ENCODE data around the gene AOC3. TPM values are rescaled to one million over a fixed set of nuclear protein-coding genes. Genes with fewer than 3 reads are reported as not detected.
"Not testable (repeated sequence)": the region's sequence is repeated elsewhere in the genome, so short reads cannot be mapped to it uniquely, and the experiment has no call there.

Gene AOC3
- total RNA-seq, 4 donors from 2014 or later, result 4.7 to 11.2 (median 8.1) TPM

GRCh38 chr17:42866216-42866615 is 15.2 kb downstream of the AOC3 start:
- no peak for DNase-seq (ENCODE audit: low spot score in 2 of 2)
- intact Hi-C loops (cut with DNase I; ENCODE audit: low total_unique reads), result no loop called here
- WGBS, 2 donors, result 86 to 94% methylated on average over 4 of the region's 4 CpGs
- no peak overlapping the region for H3K4me3 ChIP-seq (ENCODE audit: low read depth, poor library complexity, severe bottlenecking)
- no peak for TF ChIP-seq CTCF (IDR thresholded peaks at IDR 0.05)
- no peak for TF ChIP-seq POLR2A (IDR thresholded peaks at IDR 0.05)

GRCh38 chr17:42866631-42867575 is 15.9 kb downstream of the AOC3 start:
- WGBS, 2 donors, result 76 to 79% methylated on average over 11 to 12 of the region's 12 CpGs
- intact Hi-C loops (cut with DNase I; ENCODE audit: low total_unique reads), result no loop called here
- TF ChIP-seq CTCF (IDR thresholded peaks at IDR 0.05), result no peak
- TF ChIP-seq POLR2A (IDR thresholded peaks at IDR 0.05), result no peak
- no peak for DNase-seq (ENCODE audit: low spot score in 2 of 2)
- no peak overlapping the region for H3K4me3 ChIP-seq (ENCODE audit: low read depth, poor library complexity, severe bottlenecking)

GRCh38 chr17:42867694-42868261 is 16.8 kb downstream of the AOC3 start:
- 95 to 98% methylated on average over 12 to 15 of the region's 21 CpGs for WGBS, 2 donors
- H3K4me3 ChIP-seq (ENCODE audit: low read depth, poor library complexity, severe bottlenecking); intact Hi-C loops (cut with DNase I; ENCODE audit: low total_unique reads); DNase-seq (ENCODE audit: low spot score in 2 of 2): not testable (repeated sequence)

- WGBS, 2 donors, result 92 to 99% methylated on average over 12 of the region's 12 CpGs
Observed at GRCh38 chr17:42868338-42868737, 17.3 kb downstream of the AOC3 start.

GRCh38 chr17:42871647-42872046 is 20.6 kb downstream of the AOC3 start:
- no peak for TF ChIP-seq POLR2A (IDR thresholded peaks at IDR 0.05)
- TF ChIP-seq CTCF (IDR thresholded peaks at IDR 0.05), result no peak
- intact Hi-C loops (cut with DNase I; ENCODE audit: low total_unique reads), result no loop called here
- DNase-seq (ENCODE audit: low spot score in 2 of 2), result no peak
- no peak overlapping the region for H3K4me3 ChIP-seq (ENCODE audit: low read depth, poor library complexity, severe bottlenecking)
- WGBS, 2 donors, result 93 to 97% methylated on average over 4 of the region's 4 CpGs

More at GRCh38 chr17:42868338-42868737, 17.3 kb downstream of the AOC3 start:
- no peak for DNase-seq (ENCODE audit: low spot score in 2 of 2)
- H3K4me3 ChIP-seq (ENCODE audit: low read depth, poor library complexity, severe bottlenecking), result no peak overlapping the region
- TF ChIP-seq POLR2A (IDR thresholded peaks at IDR 0.05), result no peak
- no peak for TF ChIP-seq CTCF (IDR thresholded peaks at IDR 0.05)
- intact Hi-C loops (cut with DNase I; ENCODE audit: low total_unique reads), result no loop called here

GRCh38 chr17:42872251-42872965 is 21.4 kb downstream of the AOC3 start:
- WGBS, 2 donors, result 96 to 97% methylated on average over 11 to 13 of the region's 13 CpGs
- intact Hi-C loops (cut with DNase I; ENCODE audit: low total_unique reads), result no loop called here
- no peak for DNase-seq (ENCODE audit: low spot score in 2 of 2)

More at GRCh38 chr17:42872251-42872965, 21.4 kb downstream of the AOC3 start:
- H3K4me3 ChIP-seq (ENCODE audit: low read depth, poor library complexity, severe bottlenecking), result no peak overlapping the region
- TF ChIP-seq POLR2A (IDR thresholded peaks at IDR 0.05), result no peak
- no peak for TF ChIP-seq CTCF (IDR thresholded peaks at IDR 0.05)
